22Rv1 (cell line): ENCODE measurements around the gene CCR6.

Experiments
- ZFX ChIP-seq: fragments of 450-650 bp; IDR thresholded peaks from 2 replicates; pipeline ENCODE4 v1.6.1; 2017; ENCODE audit warnings: antibody characterized with exemption, borderline replicate concordance
- TF ChIP-seq, protein P1 (sequence below): fragments of 450-650 bp; IDR thresholded peaks from 2 replicates; pipeline ENCODE4 v1.5.1; 2017; ENCODE audit warnings: mild to moderate bottlenecking

GRCh38 chr6:167153521-167153959 is 30.6 kb downstream of the CCR6 start:
- TF ChIP-seq, protein P1, sequence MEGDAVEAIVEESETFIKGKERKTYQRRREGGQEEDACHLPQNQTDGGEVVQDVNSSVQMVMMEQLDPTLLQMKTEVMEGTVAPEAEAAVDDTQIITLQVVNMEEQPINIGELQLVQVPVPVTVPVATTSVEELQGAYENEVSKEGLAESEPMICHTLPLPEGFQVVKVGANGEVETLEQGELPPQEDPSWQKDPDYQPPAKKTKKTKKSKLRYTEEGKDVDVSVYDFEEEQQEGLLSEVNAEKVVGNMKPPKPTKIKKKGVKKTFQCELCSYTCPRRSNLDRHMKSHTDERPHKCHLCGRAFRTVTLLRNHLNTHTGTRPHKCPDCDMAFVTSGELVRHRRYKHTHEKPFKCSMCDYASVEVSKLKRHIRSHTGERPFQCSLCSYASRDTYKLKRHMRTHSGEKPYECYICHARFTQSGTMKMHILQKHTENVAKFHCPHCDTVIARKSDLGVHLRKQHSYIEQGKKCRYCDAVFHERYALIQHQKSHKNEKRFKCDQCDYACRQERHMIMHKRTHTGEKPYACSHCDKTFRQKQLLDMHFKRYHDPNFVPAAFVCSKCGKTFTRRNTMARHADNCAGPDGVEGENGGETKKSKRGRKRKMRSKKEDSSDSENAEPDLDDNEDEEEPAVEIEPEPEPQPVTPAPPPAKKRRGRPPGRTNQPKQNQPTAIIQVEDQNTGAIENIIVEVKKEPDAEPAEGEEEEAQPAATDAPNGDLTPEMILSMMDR: no peak
- TF ChIP-seq ZFX: no peak
